HUES64 (cell line): ENCODE measurements around the gene MFGE8.

ENCODE experiments used
- H3K27ac ChIP-seq: 2 replicates; pipeline ENCODE4 v1.7.0; 2013; ENCODE audit warnings: low read depth, low read length, inconsistent platforms
- H3K27me3 ChIP-seq: 2 replicates; pipeline ENCODE4 v1.6.1; 2013; ENCODE audit warnings: mild to moderate bottlenecking, low read length; ENCODE audit not compliant: insufficient read depth
- H3K36me3 ChIP-seq: 2 replicates; pipeline ENCODE4 v1.6.1; 2013; ENCODE audit warnings: mild to moderate bottlenecking, low read length; ENCODE audit not compliant: insufficient read depth
- H3K4me1 ChIP-seq: 2 replicates; pipeline ENCODE4 v1.6.1; 2013; ENCODE audit warnings: mild to moderate bottlenecking, low read length, moderate library complexity; ENCODE audit not compliant: insufficient read depth
- H3K4me3 ChIP-seq: 2 replicates; pipeline ENCODE4 v1.5.1; 2013; ENCODE audit warnings: mild to moderate bottlenecking, low read length, moderate library complexity
- H3K9ac ChIP-seq: 2 replicates; pipeline ENCODE4 v1.6.1; 2013; ENCODE audit warnings: mild to moderate bottlenecking, low read depth, low read length
- H3K9me3 ChIP-seq: 2 replicates; pipeline ENCODE4 v1.6.1; 2013; ENCODE audit warnings: low read depth, low read length; ENCODE audit not compliant: insufficient read depth
- WGBS: fragments of 150-250, 120-280 bp; methylation state at CpG from one replicate; pipeline ENCODE4 v1.1.7; 2013; ENCODE audit warnings: missing lambda C conversion rate; 5-methylcytosine and 5-hydroxymethylcytosine counted together

MFGE8 gene

DNA sequence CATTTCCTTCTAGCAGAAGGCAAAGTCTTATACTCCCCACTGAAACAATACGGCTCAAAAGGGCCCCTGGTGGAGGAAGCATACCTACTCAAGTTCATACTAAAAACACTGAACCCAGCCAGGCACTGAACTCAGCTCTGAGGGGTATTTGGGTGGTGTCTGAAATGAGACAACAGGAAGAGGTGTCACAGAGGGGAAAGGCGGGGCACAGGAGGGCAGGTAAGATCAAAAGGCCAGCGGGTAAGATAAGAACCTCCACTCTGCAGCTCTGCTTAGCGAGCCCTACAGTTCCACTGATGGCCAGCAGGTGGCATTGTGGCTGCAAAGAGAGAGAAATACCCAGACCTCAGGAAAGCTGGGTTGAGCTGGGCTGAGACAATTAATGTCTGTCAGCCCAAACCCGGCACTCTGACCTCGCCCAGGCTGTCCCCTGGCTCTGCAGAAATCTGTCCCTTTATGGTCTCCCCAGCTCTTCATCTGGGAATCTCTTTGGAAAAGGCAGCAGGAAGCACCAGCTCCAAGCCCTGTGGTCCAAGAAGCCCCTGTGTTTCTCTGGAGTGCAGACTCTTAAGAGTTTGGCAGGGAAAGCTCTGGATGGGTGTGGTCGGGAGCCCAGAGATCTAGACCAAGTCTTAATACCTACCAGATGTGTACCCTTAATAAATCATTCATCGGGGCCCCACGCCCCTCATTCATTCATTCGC is 8.4 kb downstream of the MFGE8 start:
- Histone ChIP-seq H3K9ac (no peak overlapping the region), H3K4me1 (0 out of 2 replicates have a peak, but pooled peaks cover 4% of the 10 kb centered on the region), H3K9me3 (no peaks in the 10 kb centered on the region), H3K27ac (no peak overlapping the region), H3K4me3 (no peak overlapping the region), H3K36me3 (peaks cover 98% of the 10 kb centered on the region), H3K27me3 (no peaks in the 10 kb centered on the region)
- 59% methylated on average over 10 of the region's 10 CpGs for WGBS

- H3K4me1 ChIP-seq: 0 out of 2 replicates have a peak, but pooled peaks cover 4% of the 10 kb centered on the region
- H3K36me3 ChIP-seq: peaks cover 98% of the 10 kb centered on the region
- no peaks in the 10 kb centered on the region for H3K9me3 ChIP-seq
- no peak overlapping the region for H3K9ac ChIP-seq
- H3K4me3 ChIP-seq: no peak overlapping the region
- WGBS: 87% methylated on average over 2 of the region's 2 CpGs
- no peaks in the 10 kb centered on the region for H3K27me3 ChIP-seq
- no peak overlapping the region for H3K27ac ChIP-seq
These were observed 8.9 kb downstream of the MFGE8 start for GRCh38 chr15:88904257-88904623.

GRCh38 chr15:88902846-88903245 is 10.3 kb downstream of the MFGE8 start:
- 87% methylated on average over 2 of the region's 2 CpGs for WGBS
- Histone ChIP-seq H3K9ac (no peak overlapping the region), H3K4me3 (no peak overlapping the region), H3K27ac (no peak overlapping the region), H3K4me1 (peaks cover 6% of the 10 kb centered on the region), H3K27me3 (no peaks in the 10 kb centered on the region), H3K9me3 (no peaks in the 10 kb centered on the region), H3K36me3 (peaks cover 89% of the 10 kb centered on the region)

DNA sequence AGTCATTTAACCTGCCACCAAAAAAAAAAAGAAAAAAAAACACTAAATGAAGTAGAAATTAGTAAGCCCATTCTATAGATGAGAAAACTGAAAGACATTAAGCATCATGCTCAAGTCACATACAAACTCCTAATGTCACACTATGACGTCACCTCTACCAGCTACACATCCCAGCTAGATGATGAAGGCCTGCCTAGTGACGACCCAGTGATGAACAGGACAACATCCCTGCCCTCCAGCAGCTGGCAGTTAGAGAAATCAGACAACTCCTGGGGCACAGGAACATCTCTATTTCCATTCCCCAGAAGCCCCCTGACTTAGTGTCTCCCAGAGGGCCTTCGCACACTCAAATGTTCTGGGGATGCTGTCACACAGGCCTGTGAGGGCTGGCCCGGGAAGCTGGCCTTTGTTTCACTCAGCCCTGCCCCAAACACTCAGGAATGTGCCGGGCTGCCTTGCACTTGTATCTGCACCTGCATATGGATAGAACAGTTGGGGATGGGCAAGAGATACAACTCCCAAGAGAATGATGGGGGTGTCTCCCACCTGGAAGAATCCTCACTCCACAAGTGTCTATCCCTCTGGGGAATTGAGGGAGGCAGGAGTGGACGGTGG is 10.9 kb downstream of the MFGE8 start:
- Histone ChIP-seq H3K36me3 (peaks cover 83% of the 10 kb centered on the region), H3K9ac (no peak overlapping the region), H3K4me3 (no peak overlapping the region), H3K27me3 (no peaks in the 10 kb centered on the region), H3K27ac (no peak overlapping the region), H3K4me1 (peaks cover 11% of the 10 kb centered on the region), H3K9me3 (no peaks in the 10 kb centered on the region)
- WGBS: 96% methylated on average over 6 of the region's 6 CpGs

GRCh38 chr15:88901508-88902220 is 11.5 kb downstream of the MFGE8 start:
- no peak overlapping the region for H3K9ac ChIP-seq

DNA sequence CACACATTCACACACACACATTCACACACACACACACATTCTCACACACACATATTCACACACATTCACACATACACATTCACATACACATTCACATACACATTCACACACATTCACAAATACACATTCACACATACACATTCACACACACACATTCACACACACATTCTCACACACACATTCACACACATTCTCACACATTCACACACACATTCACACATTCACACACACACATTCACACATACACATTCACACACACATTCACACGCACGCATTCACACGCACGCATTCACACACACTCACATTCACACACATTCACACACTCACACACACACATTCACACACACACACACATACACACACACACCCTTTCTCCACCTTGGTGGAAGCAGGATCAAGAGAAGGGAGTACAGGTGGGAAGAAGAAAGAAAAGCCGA is 12.2 kb downstream of the MFGE8 start:
- Histone ChIP-seq H3K9me3 (no peaks in the 10 kb centered on the region), H3K27me3 (no peaks in the 10 kb centered on the region), H3K27ac (no peak overlapping the region), H3K4me1 (peaks cover 21% of the 10 kb centered on the region), H3K9ac (no peak overlapping the region), H3K36me3 (peaks cover 70% of the 10 kb centered on the region), H3K4me3 (no peak overlapping the region)
- WGBS: 95% methylated on average over 5 of the region's 5 CpGs

More at GRCh38 chr15:88901508-88902220, 11.5 kb downstream of the MFGE8 start:
- H3K9me3 ChIP-seq: no peaks in the 10 kb centered on the region
- no peaks in the 10 kb centered on the region for H3K27me3 ChIP-seq
- H3K4me1 ChIP-seq: peaks cover 17% of the 10 kb centered on the region
- WGBS: 94% methylated on average over 15 of the region's 15 CpGs
- H3K4me3 ChIP-seq: no peak overlapping the region
- H3K27ac ChIP-seq: no peak overlapping the region
- H3K36me3 ChIP-seq: peaks cover 77% of the 10 kb centered on the region

GRCh38 chr15:88900309-88900981 is 12.7 kb downstream of the MFGE8 start:
- peaks cover 65% of the 10 kb centered on the region for H3K36me3 ChIP-seq
- no peaks in the 10 kb centered on the region for H3K9me3 ChIP-seq
- H3K4me3 ChIP-seq: no peak overlapping the region
- no peak overlapping the region for H3K9ac ChIP-seq
- H3K27ac ChIP-seq: no peak overlapping the region
- H3K27me3 ChIP-seq: peaks cover 4% of the 10 kb centered on the region; the same call in 1 of the 2 replicates
- H3K4me1 ChIP-seq: peaks cover 21% of the 10 kb centered on the region
- 95% methylated on average over 12 of the region's 12 CpGs for WGBS

DNA sequence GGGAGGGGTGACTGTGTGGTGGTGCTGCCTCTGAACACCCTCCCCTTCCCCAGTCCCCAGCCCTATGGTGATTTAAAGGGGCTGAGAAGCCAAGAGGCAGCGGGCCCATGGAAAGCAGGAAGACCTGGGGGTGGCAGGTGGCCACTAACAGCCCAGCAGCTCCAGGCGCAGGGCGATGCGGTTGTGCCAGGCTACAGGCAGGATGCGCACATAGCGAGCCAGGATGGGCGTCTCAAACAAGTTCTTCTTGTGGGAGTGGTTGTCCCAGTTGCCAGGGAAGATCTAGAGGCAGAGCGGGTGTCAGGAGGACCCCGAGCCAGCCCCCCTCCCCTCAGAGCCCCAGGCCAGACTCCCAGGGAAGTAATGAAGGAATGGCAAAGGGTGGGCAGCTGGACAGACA is 13.9 kb downstream of the MFGE8 start:
- no peak overlapping the region for H3K4me3 ChIP-seq
- no peak overlapping the region; the same call in 1 of the 2 replicates for H3K27ac ChIP-seq
- H3K9me3 ChIP-seq: no peaks in the 10 kb centered on the region
- H3K9ac ChIP-seq: no peak overlapping the region
- peaks cover 54% of the 10 kb centered on the region for H3K36me3 ChIP-seq
- H3K4me1 ChIP-seq: peaks cover 17% of the 10 kb centered on the region
- peaks cover 16% of the 10 kb centered on the region for H3K27me3 ChIP-seq
- 93% methylated on average over 9 of the region's 9 CpGs for WGBS

DNA sequence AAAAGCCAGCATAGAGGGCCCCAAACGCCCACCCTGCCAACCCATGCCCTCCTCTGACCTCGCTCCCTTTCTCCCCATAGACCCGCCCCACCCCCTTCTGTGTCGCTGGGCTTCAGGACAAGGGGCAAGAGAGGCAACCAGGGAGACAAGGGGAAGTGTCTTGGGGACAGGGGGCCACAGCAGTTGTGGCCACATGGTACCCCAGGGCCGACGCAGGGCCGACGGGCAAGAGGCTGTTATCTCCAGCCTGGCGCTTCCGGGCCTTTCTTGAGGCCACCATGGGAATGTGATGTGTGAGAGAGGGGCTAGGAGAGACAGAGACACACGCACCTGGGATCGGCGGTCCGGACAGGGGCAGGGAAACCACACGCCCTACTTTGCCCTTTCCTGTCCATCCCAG is 14.4 kb downstream of the MFGE8 start:
- Histone ChIP-seq H3K9me3 (no peaks in the 10 kb centered on the region), H3K9ac (no peak overlapping the region), H3K27ac (no peak overlapping the region; the same call in 1 of the 2 replicates), H3K27me3 (peaks cover 16% of the 10 kb centered on the region), H3K4me1 (peaks cover 17% of the 10 kb centered on the region), H3K4me3 (no peak overlapping the region), H3K36me3 (peaks cover 49% of the 10 kb centered on the region)
- 92% methylated on average over 14 of the region's 15 CpGs for WGBS

DNA sequence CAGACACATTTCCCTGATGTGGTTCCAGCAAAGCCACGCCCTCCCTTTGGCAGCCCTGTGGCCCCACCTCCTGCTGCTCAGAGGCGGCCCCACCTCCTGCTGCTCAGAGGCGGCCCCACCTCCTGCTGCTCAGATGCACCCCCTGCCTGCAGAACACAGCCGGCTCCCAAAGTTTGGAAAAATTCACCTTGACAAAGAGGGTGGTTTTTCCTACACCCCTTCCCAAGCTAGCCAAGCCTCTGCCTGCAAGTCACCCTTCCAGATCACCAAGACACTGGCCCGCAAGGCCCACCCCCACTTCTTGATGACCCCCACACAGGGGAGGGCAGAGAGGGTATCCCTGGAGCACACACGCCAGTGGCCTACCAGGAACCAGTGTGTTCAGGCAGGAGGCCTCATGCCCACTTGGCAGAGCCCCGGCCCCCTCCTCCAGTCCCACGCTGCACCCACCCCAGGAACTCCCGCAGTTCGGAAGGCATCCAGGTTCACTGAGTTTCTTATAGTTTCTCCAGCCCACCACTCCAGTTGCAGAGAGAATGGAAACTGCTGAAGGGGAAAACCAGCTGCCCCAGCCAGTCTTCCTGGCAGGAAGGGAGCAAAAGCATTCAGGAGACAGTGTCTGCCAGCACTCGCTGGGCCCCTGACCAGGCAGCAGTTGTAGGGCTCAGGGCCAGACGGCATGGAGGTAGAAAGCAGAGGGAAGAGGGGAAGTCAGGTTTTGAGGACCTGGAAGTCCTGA is 15.6 kb downstream of the MFGE8 start:
- Histone ChIP-seq H3K27me3 (peaks cover 16% of the 10 kb centered on the region), H3K27ac (peak overlapping the region; percentile 60; the same call in 1 of the 2 replicates), H3K4me3 (no peak overlapping the region), H3K9ac (no peak overlapping the region), H3K36me3 (peaks cover 38% of the 10 kb centered on the region), H3K4me1 (peaks cover 17% of the 10 kb centered on the region), H3K9me3 (no peaks in the 10 kb centered on the region)
- 55% methylated on average over 12 of the region's 12 CpGs for WGBS
